ENCODE data around the gene AQP1. TPM values are rescaled to one million over a fixed set of nuclear protein-coding genes. Genes with fewer than 3 reads are reported as not detected.

Gene AQP1
- total and polyA plus RNA-seq, 2 donors (not counting 1 experiment from before 2014, with no cell fraction given), result not detected

GRCh38 chr7:30884881-30885280 lies 26.8 kb upstream of the AQP1 start:
- POLR2A ChIA-PET, result no interaction called here
- no peak overlapping the region for H3K9ac ChIP-seq (ENCODE audit: low read length)
- no peak for DNase-seq
- Mint-ChIP-seq H3K27ac (no peak overlapping the region), H3K9me3 (ENCODE audit: insufficient read depth) (no peaks in the 10 kb centered on the region), H3K4me3 (no peak overlapping the region), H3K4me1 (no peaks in the 10 kb centered on the region), H3K27me3 (no peaks in the 10 kb centered on the region)
- no peaks in the 10 kb centered on the region for H3K9me3 ChIP-seq (ENCODE audit: control extremely low read depth in 1 of 3, control insufficient read depth in 2 of 3, insufficient read depth in 1 of 3, low read length in 2 of 3)
- no peaks in the 10 kb centered on the region for H3K36me3 ChIP-seq (replicated peaks in 1 of 2; ENCODE audit: control extremely low read depth in 1 of 2, control insufficient read depth in 1 of 2, extremely low read depth in 1 of 2, insufficient read depth in 2 of 2, low read length in 1 of 2)
- CTCF ChIA-PET, result no interaction called here
- H4K20me1 ChIP-seq (ENCODE audit: control insufficient read depth, insufficient read depth, low read length, poor library complexity, severe bottlenecking), result no peaks in the 10 kb centered on the region
- no peak overlapping the region for H2AFZ ChIP-seq (ENCODE audit: insufficient read depth, low read depth, low read length, poor library complexity, severe bottlenecking)
- intact Hi-C loops (cut with micrococcal nuclease), result no loop called here
- no peak overlapping the region for H3K4me3 ChIP-seq (ENCODE audit: control extremely low read depth in 1 of 5, extremely low read depth in 1 of 5, insufficient read depth in 1 of 5, low read depth in 2 of 5, low read length in 4 of 5)
- no peaks in the 10 kb centered on the region for H3K79me2 ChIP-seq (ENCODE audit: control insufficient read depth, insufficient read depth, low read length)
- no peaks in the 10 kb centered on the region for H3K27me3 ChIP-seq (replicated peaks in 1 of 4; ENCODE audit: control extremely low read depth in 1 of 4, control insufficient read depth in 3 of 4, insufficient read depth in 4 of 4, low read length in 3 of 4)
- H3K27ac ChIP-seq (ENCODE audit: low read length in 2 of 2), result no peak overlapping the region
- no peak for TF ChIP-seq EZH2 (IDR thresholded peaks at IDR 0.05; ENCODE audit: borderline replicate concordance, insufficient read depth, low read depth, low read length, poor library complexity, severe bottlenecking)
- TF ChIP-seq, protein P1, sequence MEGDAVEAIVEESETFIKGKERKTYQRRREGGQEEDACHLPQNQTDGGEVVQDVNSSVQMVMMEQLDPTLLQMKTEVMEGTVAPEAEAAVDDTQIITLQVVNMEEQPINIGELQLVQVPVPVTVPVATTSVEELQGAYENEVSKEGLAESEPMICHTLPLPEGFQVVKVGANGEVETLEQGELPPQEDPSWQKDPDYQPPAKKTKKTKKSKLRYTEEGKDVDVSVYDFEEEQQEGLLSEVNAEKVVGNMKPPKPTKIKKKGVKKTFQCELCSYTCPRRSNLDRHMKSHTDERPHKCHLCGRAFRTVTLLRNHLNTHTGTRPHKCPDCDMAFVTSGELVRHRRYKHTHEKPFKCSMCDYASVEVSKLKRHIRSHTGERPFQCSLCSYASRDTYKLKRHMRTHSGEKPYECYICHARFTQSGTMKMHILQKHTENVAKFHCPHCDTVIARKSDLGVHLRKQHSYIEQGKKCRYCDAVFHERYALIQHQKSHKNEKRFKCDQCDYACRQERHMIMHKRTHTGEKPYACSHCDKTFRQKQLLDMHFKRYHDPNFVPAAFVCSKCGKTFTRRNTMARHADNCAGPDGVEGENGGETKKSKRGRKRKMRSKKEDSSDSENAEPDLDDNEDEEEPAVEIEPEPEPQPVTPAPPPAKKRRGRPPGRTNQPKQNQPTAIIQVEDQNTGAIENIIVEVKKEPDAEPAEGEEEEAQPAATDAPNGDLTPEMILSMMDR (IDR thresholded peaks at IDR 0.05), result no peak
- H3K4me1 ChIP-seq (ENCODE audit: control insufficient read depth in 2 of 2, insufficient read depth in 2 of 2, low read length in 2 of 2), result no peaks in the 10 kb centered on the region
- no peak for ATAC-seq (ENCODE audit: low read depth)
- no peak overlapping the region for H3K4me2 ChIP-seq (replicated peaks; ENCODE audit: low read depth, low read length, poor library complexity, severe bottlenecking)

- Histone ChIP-seq H3K27me3 (replicated peaks in 1 of 4; ENCODE audit: control extremely low read depth in 1 of 4, control insufficient read depth in 3 of 4, insufficient read depth in 4 of 4, low read length in 3 of 4) (no peaks in the 10 kb centered on the region), H3K4me3 (ENCODE audit: control extremely low read depth in 1 of 5, extremely low read depth in 1 of 5, insufficient read depth in 1 of 5, low read depth in 2 of 5, low read length in 4 of 5) (no peak overlapping the region), H3K36me3 (replicated peaks in 1 of 2; ENCODE audit: control extremely low read depth in 1 of 2, control insufficient read depth in 1 of 2, extremely low read depth in 1 of 2, insufficient read depth in 2 of 2, low read length in 1 of 2) (no peaks in the 10 kb centered on the region), H3K4me1 (ENCODE audit: control insufficient read depth in 2 of 2, insufficient read depth in 2 of 2, low read length in 2 of 2) (no peaks in the 10 kb centered on the region), H3K27ac (ENCODE audit: low read length in 2 of 2) (no peak overlapping the region), H3K9me3 (ENCODE audit: control extremely low read depth in 1 of 3, control insufficient read depth in 2 of 3, insufficient read depth in 1 of 3, low read length in 2 of 3) (peaks cover 0 to 4% (median 0%) of the 10 kb centered on the region in 3 donors), H4K20me1 (ENCODE audit: control insufficient read depth, insufficient read depth, low read length, poor library complexity, severe bottlenecking) (no peaks in the 10 kb centered on the region), H3K4me2 (replicated peaks; ENCODE audit: low read depth, low read length, poor library complexity, severe bottlenecking) (no peak overlapping the region), H3K79me2 (ENCODE audit: control insufficient read depth, insufficient read depth, low read length) (no peaks in the 10 kb centered on the region), H3K9ac (ENCODE audit: low read length) (no peak overlapping the region), H2AFZ (ENCODE audit: insufficient read depth, low read depth, low read length, poor library complexity, severe bottlenecking) (no peak overlapping the region)
- ChIA-PET CTCF (no interaction called here), POLR2A (no interaction called here)
- no peak for DNase-seq
- WGBS (ENCODE audit: insufficient coverage), result 91% methylated on average over 3 of the region's 7 CpGs
- Mint-ChIP-seq H3K27me3 (no peaks in the 10 kb centered on the region), H3K27ac (no peak overlapping the region), H3K4me1 (no peaks in the 10 kb centered on the region), H3K9me3 (ENCODE audit: insufficient read depth) (peaks cover 9% of the 10 kb centered on the region), H3K4me3 (no peak overlapping the region)
- ATAC-seq (ENCODE audit: low read depth), result no peak
- TF ChIP-seq, protein P1 (IDR thresholded peaks at IDR 0.05), result no peak
- TF ChIP-seq EZH2 (IDR thresholded peaks at IDR 0.05; ENCODE audit: borderline replicate concordance, insufficient read depth, low read depth, low read length, poor library complexity, severe bottlenecking), result no peak
- intact Hi-C loops (cut with micrococcal nuclease), result no loop called here
These were observed 25.0 kb upstream of the AQP1 start for GRCh38 chr7:30886608-30887011.
